Neural cell (in vitro differentiated cells): Measurements from ENCODE around the gene SCAMP5.

Experiments
- CTCF ChIP-seq: fragments of 450-650 bp; IDR thresholded peaks from 2 replicates; pipeline ENCODE4 v1.5.1; 2014; ENCODE audit warnings: antibody characterized with exemption, mild to moderate bottlenecking, moderate library complexity; ENCODE audit not compliant: poor library complexity, severe bottlenecking
- EP300 ChIP-seq: fragments of 450-650 bp; conservative IDR thresholded peaks from 2 replicates; pipeline ENCODE4 v1.6.1; 2014; ENCODE audit warnings: antibody characterized with exemption, mild to moderate bottlenecking, moderate library complexity; ENCODE audit not compliant: poor library complexity, severe bottlenecking
- EZH2 ChIP-seq: fragments of 200-600, 300-800 bp; shearing (Covaris generic), sonication (generic); IDR thresholded peaks from 2 replicates; pipeline ENCODE4 v1.6.1; 2014; ENCODE audit warnings: antibody characterized with exemption, low read length, borderline replicate concordance, mild to moderate bottlenecking; ENCODE audit not compliant: insufficient read depth, poor library complexity, severe bottlenecking
- POLR2AphosphoS5 ChIP-seq: IDR thresholded peaks from 2 replicates; pipeline ENCODE4 v1.6.1; 2012
- RAD21 ChIP-seq: fragments of 450-650 bp; conservative IDR thresholded peaks from 2 replicates; pipeline ENCODE4 v1.6.1; 2014; ENCODE audit warnings: antibody characterized with exemption, mild to moderate bottlenecking, moderate library complexity
- REST ChIP-seq: IDR thresholded peaks from 2 replicates; pipeline ENCODE4 v1.6.1; 2012; ENCODE audit warnings: borderline replicate concordance
- SMC3 ChIP-seq: fragments of 450-650 bp; conservative IDR thresholded peaks from 2 replicates; pipeline ENCODE4 v1.6.1; 2014; ENCODE audit warnings: antibody characterized with exemption, mild to moderate bottlenecking, moderate library complexity; ENCODE audit not compliant: poor library complexity
- TAF1 ChIP-seq: IDR thresholded peaks from 2 replicates; pipeline ENCODE4 v1.6.1; 2012; ENCODE audit warnings: low read depth

GRCh38 chr15:74967670-74968069 is 27.7 kb upstream of the SCAMP5 start:
- TF ChIP-seq REST (no peak), EZH2 (no peak), RAD21 (no peak), CTCF (no peak), TAF1 (no peak), POLR2AphosphoS5 (no peak), EP300 (no peak), SMC3 (no peak)
